ENCODE measurements around the gene NAGS. TPM values are rescaled to one million over a fixed set of nuclear protein-coding genes. Genes with fewer than 3 reads are reported as not detected.

Gene NAGS
- total and polyA plus RNA-seq, 10 of the 15 experiments (the other 5 are each of a cell fraction or from before 2014, with no cell fraction given), result 0.11 to 1.6 (median 0.64) TPM; not detected in 1

DNA sequence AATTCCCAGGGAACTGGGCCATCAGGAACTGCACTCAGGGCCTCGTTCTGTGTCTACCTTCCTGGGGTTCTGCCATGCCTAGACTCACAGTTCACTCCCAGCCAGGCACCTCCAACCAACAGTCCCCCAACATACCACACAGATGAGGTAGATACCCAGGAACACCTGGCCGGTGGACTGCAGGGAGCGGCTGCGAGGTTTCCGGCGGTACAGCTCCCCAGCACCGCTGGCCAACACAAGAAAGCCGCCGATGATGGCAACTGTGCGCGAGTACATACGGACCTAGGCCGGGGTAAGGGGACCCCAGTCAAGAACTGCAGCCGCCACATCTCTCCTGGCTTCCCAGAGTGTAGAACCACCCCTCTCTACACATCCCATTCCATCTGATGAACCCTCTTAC lies 8.5 kb downstream of the NAGS start:
- ChIA-PET SMC1A (ENCODE audit: uncharacterized antibody, unreplicated experiment) (no interaction called here), CTCF (interaction anchor here (1.8 kb wide), 1 partner anchor 156 kb away, joined by 4 read pairs; no protein-coding TSS in a partner anchor), POLR2A (no interaction called here), RAD21 (ENCODE audit: unreplicated experiment) (no interaction called here)
- Histone ChIP-seq H3K9me3 (replicated peaks; ENCODE audit: control insufficient read depth, insufficient read depth, low read length) (no peaks in the 10 kb centered on the region), H3K9ac (ENCODE audit: control insufficient read depth, insufficient read depth, low read length) (no peak overlapping the region), H3K4me2 (ENCODE audit: control insufficient read depth, insufficient read depth) (no peak overlapping the region), H4K20me1 (ENCODE audit: control insufficient read depth, insufficient read depth) (no peaks in the 10 kb centered on the region), H3K27ac (ENCODE audit: control insufficient read depth, insufficient read depth) (no peak overlapping the region), H3K79me2 (ENCODE audit: control insufficient read depth, insufficient read depth, low read length) (peaks cover 8% of the 10 kb centered on the region), H3K27me3 (replicated peaks in 1 of 2; ENCODE audit: control insufficient read depth in 2 of 2, insufficient read depth in 2 of 2, low read length in 1 of 2) (no peaks in the 10 kb centered on the region), H2AFZ (ENCODE audit: control insufficient read depth, low read depth, low read length) (no peak overlapping the region), H3K36me3 (ENCODE audit: control insufficient read depth in 2 of 2, insufficient read depth in 2 of 2, low read length in 1 of 2) (no peaks in the 10 kb centered on the region), H3K4me1 (ENCODE audit: control insufficient read depth, insufficient read depth, low read length) (peaks cover 14% of the 10 kb centered on the region), H3K4me3 (no peak overlapping the region)
- intact Hi-C loops (cut with micrococcal nuclease; ENCODE audit: unreplicated experiment) (no loop called here), in situ Hi-C loops (cut with MboI) (loop anchor here (25.0 kb wide), 1 partner anchor 801 kb away; the partner anchor contains the start of gene TMEM106A)
- ATAC-seq, result no peak
- 98% methylated on average over 14 of the region's 14 CpGs for WGBS (ENCODE audit: insufficient coverage, insufficient replicate concordance, low lambda C conversion rate, missing lambda C conversion rate)
- no peak for DNase-seq (ENCODE audit: low read depth, low spot score)
- FAIRE-seq, result no peak
- BruUV-seq (replicated peaks), result no TSS peak
- TF ChIP-seq LARP7 (IDR thresholded peaks at IDR 0.05) (no peak), CHD2 (IDR thresholded peaks at IDR 0.05; ENCODE audit: borderline replicate concordance, low read depth, low read length) (no peak), CTCF (IDR thresholded peaks at IDR 0.05 in 2 of 3, conservative IDR thresholded peaks at IDR 0.05 in 1 of 3; ENCODE audit: control insufficient read depth in 2 of 3, extremely low read depth in 1 of 3, insufficient read depth in 1 of 3, low read depth in 3 of 3, low read length in 3 of 3) (no peak), GATAD2B (conservative IDR thresholded peaks at IDR 0.05; ENCODE audit: low read depth) (no peak), IKZF1 (conservative IDR thresholded peaks at IDR 0.05) (no peak), SKIL (IDR thresholded peaks at IDR 0.05; ENCODE audit: low read depth, poor library complexity, severe bottlenecking) (no peak), KLF5 (IDR thresholded peaks at IDR 0.05; ENCODE audit: partially characterized antibody) (no peak)
- TF ChIP-seq, protein P1, sequence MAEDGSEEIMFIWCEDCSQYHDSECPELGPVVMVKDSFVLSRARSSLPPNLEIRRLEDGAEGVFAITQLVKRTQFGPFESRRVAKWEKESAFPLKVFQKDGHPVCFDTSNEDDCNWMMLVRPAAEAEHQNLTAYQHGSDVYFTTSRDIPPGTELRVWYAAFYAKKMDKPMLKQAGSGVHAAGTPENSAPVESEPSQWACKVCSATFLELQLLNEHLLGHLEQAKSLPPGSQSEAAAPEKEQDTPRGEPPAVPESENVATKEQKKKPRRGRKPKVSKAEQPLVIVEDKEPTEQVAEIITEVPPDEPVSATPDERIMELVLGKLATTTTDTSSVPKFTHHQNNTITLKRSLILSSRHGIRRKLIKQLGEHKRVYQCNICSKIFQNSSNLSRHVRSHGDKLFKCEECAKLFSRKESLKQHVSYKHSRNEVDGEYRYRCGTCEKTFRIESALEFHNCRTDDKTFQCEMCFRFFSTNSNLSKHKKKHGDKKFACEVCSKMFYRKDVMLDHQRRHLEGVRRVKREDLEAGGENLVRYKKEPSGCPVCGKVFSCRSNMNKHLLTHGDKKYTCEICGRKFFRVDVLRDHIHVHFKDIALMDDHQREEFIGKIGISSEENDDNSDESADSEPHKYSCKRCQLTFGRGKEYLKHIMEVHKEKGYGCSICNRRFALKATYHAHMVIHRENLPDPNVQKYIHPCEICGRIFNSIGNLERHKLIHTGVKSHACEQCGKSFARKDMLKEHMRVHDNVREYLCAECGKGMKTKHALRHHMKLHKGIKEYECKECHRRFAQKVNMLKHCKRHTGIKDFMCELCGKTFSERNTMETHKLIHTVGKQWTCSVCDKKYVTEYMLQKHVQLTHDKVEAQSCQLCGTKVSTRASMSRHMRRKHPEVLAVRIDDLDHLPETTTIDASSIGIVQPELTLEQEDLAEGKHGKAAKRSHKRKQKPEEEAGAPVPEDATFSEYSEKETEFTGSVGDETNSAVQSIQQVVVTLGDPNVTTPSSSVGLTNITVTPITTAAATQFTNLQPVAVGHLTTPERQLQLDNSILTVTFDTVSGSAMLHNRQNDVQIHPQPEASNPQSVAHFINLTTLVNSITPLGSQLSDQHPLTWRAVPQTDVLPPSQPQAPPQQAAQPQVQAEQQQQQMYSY (CRISPR knock-in tag; IDR thresholded peaks at IDR 0.05), result no peak
- TF ChIP-seq, protein P2, sequence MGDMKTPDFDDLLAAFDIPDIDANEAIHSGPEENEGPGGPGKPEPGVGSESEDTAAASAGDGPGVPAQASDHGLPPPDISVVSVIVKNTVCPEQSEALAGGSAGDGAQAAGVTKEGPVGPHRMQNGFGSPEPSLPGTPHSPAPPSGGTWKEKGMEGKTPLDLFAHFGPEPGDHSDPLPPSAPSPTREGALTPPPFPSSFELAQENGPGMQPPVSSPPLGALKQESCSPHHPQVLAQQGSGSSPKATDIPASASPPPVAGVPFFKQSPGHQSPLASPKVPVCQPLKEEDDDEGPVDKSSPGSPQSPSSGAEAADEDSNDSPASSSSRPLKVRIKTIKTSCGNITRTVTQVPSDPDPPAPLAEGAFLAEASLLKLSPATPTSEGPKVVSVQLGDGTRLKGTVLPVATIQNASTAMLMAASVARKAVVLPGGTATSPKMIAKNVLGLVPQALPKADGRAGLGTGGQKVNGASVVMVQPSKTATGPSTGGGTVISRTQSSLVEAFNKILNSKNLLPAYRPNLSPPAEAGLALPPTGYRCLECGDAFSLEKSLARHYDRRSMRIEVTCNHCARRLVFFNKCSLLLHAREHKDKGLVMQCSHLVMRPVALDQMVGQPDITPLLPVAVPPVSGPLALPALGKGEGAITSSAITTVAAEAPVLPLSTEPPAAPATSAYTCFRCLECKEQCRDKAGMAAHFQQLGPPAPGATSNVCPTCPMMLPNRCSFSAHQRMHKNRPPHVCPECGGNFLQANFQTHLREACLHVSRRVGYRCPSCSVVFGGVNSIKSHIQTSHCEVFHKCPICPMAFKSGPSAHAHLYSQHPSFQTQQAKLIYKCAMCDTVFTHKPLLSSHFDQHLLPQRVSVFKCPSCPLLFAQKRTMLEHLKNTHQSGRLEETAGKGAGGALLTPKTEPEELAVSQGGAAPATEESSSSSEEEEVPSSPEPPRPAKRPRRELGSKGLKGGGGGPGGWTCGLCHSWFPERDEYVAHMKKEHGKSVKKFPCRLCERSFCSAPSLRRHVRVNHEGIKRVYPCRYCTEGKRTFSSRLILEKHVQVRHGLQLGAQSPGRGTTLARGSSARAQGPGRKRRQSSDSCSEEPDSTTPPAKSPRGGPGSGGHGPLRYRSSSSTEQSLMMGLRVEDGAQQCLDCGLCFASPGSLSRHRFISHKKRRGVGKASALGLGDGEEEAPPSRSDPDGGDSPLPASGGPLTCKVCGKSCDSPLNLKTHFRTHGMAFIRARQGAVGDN (IDR thresholded peaks at IDR 0.05), result no peak

Data from GM12878 (cell line).